Skeletal muscle cell (primary cell): Measurements from ENCODE around the gene TAS2R60.
"Not testable (repeated sequence)": the region's sequence is repeated elsewhere in the genome, so short reads cannot be mapped to it uniquely, and the experiment has no call there.

Source experiments
- DNase-seq: peaks from one replicate; pipeline ENCODE4 v3.0.0-alpha.2; 2010; ENCODE audit warnings: low read depth
- H3K4me3 ChIP-seq: 2 replicates; pipeline ENCODE4 v1.5.1; 2011; ENCODE audit warnings: low read depth, mild to moderate bottlenecking, control low read depth, low read length, moderate library complexity

Gene TAS2R60, protein sequence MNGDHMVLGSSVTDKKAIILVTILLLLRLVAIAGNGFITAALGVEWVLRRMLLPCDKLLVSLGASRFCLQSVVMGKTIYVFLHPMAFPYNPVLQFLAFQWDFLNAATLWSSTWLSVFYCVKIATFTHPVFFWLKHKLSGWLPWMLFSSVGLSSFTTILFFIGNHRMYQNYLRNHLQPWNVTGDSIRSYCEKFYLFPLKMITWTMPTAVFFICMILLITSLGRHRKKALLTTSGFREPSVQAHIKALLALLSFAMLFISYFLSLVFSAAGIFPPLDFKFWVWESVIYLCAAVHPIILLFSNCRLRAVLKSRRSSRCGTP

DNA sequence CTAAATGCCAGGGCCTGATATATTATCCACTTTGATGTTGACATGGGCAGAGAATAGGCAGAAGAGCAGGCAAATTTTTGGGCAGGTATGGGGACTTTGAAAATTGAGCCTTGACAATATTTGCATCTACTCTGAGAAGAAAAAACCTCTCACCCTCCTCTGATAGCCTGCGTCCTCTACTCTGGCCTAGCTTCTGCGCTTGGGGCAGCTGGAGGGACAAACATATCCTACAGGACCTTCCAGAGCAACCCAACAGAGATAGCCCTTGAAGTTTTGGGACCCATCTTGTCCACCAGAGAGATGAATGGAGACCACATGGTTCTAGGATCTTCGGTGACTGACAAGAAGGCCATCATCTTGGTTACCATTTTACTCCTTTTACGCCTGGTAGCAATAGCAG lies at the start of gene TAS2R60:
TSS of gene TAS2R60 (plus strand) at position 301 of the 400 bp plus-strand sequence. CDS start at position 301, 0 bp downstream.
- no peak within 1 kb of the TSS for H3K4me3 ChIP-seq
- no peak for DNase-seq

DNA sequence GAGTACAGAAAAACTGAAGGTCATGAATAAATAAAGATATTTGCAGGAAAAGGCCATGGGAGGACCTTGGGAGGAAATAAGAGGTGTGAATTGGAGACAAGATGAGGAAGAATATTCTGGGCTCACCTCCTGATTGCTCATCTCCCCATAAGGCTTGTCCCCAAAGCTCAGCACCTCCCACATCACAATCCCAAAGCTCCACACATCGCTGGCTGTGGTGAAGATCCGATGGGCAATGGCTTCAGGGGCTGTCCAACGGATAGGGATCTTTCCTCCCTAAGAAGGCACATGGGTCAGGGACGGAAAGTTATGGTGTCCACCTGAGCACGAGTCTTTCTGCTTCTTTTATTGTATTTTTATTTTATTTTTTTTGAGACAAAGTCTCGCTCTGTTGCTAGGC lies 49.2 kb upstream of the TAS2R60 start:
- no peak overlapping the region for H3K4me3 ChIP-seq
- no peak for DNase-seq

DNA sequence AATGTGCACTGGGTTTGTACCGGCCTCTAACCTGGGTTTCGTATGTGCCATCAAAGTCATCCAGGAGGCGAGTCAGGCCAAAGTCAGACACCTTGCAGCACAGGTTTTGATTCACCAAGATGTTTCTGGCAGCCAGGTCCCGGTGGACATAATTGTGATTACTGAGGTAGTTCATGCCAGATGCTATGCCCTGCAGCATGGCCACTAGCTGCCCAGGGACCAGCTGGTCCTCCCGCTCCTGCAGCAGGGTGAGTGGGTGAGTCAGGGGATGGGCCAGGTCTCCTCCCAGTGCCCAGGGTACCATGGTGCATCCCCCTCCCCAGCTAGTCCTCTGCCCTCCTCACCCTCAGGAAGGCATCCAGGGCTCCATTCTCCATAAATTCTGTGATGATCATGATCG lies 48.5 kb upstream of the TAS2R60 start:
- H3K4me3 ChIP-seq: no peak overlapping the region
- no peak for DNase-seq

DNA sequence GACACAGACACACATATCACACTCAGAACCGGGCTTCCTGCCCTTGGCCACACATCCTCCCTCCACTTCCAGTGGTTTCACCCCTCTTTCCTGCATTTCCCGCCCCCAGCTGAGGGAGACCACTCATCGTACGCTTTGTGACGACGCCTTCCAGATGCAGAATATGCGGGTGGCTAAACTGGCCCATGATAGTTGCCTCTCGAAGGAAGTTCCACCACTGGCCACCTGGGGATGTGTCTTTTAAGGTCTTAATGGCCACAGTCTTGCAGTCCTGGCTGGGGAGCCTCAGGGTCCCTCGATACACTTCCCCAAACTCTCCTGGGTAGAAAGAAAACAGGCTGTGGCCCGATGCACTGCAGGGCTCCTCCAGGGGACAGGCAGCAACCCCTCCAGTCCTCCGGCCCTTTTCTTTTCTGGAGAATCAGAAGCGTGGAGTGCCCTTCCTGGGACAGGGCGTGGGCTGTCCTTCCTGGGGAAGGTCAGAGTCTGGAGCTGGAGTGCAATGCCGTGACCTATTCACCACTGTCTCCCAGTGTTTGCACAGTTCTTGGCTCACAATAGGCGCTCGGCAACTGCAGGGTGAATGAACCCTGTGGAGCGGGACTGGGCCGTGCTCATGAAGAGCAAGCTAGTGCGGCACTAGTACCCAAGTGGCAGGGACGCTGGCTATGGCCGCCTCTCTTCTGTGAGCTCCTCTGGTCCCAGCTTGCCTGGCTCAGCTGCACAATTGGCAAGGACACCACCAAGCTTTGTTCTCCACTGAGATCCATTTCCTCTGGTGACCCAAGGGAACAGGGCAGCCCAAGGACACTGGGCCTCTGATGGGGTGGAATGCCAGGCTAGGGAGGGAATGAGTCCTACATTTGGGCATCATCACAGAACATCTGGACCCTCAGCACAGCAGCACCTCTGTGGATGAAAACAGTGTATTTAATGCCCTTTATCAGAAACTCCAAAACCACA lies 47.8 kb upstream of the TAS2R60 start:
- H3K4me3 ChIP-seq: no peak overlapping the region
- no peak for DNase-seq

DNA sequence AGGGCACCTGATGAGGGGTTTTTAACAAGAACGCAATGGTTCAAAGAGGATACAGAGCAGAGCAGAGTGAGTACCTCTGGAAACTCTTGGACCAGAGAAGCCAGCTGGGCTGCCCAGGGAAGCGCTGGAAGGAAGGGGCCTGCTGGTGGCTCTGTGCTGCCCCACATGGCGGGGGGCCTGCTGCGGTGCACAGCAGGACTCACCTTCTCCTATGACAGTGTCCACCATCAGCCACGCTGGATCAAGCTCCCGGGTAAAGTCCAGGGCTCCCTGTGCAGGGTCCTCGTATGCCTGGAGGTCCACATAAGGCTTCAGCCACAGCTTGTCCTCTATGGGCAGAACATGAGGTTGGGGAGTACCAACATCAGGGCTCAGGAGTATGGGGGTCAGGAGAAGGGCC lies 47.1 kb upstream of the TAS2R60 start:
- DNase-seq: no peak
- no peak overlapping the region for H3K4me3 ChIP-seq

DNA sequence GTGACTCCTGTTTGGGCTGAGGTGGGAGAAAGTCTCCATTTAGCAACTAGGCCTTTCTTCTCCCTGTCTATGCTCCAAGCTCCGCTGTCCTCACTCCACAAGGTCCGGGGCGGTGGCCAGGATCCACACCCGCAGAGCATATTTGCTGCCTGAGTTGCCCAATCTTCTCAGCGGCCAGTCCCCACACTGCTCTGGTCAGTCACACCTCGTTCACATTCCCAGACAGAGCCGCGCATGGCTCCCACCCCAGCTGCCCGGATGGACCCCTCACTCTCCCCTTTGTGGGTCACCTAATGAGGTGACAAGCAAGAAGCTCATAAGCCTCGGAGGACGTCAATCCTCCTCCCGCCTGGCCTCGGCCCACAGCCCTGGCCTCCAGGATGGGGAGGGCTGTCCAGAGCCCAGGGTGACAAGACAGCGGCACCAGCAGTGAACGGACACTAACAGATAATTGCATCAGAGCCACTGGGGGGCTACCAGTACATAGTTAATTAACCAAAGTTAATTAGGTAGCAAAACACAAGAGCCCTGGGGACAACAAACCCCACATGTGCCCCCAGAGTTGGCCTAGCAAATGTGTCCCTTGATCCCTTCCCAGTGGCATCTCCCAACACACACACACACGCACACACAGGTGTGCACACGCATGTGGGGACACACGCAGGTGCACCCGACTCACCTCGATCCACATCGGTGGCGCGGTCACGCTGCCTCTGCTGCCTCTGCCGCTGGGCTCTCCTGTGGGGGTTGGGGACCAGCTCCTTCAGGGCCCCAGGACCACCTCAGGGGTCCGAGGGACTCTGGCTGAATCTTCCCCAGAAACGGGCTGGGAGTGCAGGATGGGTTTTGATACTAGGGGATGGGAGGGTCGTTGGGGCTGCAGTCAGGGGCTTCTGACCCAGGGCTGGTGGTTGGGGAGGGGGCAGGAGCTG lies 46.4 kb upstream of the TAS2R60 start:
- no peak for DNase-seq
- no peak overlapping the region for H3K4me3 ChIP-seq

DNA sequence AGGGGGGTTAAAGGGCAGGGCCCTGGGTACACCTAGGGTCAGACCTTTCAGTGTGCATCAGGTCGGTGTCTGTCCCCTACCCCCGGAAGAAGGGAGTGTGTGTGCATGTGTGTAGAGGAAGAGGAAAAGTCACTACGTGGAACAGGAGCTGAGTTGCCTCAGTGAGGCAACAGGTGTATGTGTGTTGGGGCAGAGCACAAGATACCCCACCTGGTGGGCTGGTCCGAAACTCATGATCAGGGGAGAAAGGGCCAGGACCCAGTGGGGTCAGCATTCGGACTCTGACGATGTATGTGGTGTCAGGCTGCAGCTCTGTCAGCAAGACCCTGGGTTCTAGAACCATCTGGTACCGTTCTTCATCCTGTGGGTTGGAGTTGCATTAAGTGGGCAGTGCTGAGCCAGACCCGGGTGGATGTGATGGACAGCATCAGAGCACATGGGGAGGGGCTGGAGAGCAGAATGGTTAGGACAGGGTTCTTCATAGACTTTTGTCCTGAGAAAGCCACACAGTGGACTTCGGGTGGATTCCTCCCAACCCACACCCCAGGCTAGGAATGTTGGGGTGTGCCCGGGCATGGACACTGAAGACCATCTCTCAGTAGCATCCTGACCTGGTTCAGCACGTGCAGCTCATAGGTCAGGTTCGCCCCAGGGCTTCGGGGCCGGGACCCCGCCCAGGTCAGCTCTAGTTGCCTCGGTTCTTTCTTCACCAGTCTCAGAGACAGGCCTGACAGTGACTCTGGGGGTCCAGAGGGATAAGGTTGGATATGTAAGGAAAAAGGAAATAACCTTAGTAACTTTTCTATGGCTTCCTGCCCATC lies 45.3 kb upstream of the TAS2R60 start:
- H3K4me3 ChIP-seq: no peak overlapping the region
- no peak for DNase-seq

DNA sequence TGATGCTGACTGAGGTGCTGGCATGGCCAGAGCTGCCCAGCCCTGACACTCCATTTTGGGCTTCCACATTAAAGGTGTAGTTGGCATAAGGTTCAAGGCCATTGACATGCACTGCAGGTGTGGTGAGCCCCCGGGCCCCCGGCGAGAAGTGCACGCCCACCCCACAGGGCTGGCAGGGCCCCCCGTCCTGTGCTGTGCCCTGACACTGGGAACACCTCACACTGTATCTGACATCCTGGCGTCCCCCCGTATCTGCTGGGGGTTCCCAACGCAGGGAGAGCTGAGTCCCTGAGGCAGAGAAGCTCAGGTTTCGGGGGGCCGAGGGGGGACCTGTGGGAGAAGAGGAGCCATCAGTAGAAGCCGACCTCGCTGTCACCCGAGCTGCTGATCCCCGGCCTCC lies 44.6 kb upstream of the TAS2R60 start:
- no peak overlapping the region for H3K4me3 ChIP-seq
- no peak for DNase-seq

DNA sequence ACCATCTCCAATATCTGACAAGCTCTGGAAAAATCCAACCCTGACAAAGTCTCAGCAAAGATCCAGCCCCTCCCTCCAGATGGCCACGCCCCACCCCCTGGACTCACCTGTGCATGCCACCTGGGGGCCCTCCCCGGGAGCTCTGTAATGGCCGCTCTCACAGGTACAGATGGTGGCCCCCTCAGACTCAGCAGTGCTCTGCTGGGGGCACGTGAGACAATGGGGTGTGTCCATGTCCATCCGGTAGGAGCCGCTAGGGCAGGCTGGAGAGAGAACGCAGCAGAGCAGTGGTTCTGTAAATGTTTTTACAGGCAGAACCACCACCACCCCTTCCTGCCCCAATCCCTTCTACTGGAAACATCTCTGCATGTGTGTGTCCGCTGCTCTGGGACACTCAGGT lies 44.1 kb upstream of the TAS2R60 start:
- no peak for DNase-seq
- H3K4me3 ChIP-seq: no peak overlapping the region

DNA sequence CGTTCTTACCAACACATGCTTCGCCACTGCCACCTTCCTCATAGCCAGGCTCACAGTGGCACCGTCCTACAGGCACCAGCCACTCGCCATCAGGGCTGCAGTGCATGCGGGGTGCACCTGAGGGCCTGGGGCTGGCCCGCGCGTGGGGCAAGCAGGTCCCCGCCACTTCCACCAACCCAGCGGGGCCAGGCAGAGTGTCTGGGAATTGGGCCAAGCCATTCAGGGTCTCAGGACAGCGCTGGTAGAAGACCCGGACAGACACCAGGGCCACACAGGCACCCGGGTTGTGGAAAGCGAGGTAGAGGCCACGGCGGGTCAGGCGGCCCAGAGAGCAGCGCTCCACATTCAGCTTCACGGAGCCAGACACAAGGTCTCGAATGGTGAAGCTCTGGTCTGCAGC lies 43.6 kb upstream of the TAS2R60 start:
- DNase-seq: no peak
- no peak overlapping the region for H3K4me3 ChIP-seq

DNA sequence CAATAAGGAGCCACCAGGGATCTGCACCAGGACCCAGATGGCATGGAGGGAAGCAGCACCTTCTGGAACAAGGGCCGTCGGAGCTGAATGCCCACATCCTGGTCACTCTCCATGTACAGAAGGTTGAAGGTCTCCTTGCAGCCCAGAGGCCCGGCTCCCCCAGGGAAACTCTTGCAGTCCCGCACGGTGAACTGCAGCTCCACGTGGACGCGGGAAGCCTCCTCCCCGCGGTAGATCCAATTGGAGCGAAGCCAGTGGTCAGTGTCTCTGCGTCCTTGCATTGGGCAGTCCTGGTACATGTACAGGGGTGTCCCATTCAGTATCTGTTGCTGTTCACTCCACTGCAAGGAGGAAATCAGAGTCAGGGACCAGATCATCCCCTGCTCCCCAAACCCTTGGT lies 42.0 kb upstream of the TAS2R60 start:
- no peak for DNase-seq
- no peak overlapping the region for H3K4me3 ChIP-seq

DNA sequence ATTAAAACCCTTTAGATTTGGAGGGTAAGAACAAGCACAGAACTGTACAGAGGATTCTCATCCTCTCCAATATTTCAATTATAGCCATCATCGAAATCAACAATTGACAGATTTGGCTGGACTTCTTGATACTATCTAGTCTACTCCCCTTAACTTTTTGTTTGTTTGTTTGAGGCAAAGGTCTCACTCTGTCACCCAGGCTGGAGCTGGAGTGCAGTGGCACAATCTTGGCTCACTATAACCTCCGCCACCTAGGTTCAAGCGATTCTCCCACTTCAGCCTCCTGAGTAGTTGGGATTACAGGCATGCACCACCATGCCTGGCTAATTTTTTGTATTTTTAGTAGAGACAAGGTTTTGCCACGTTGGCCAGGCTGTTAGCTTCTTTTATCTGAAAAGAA lies 41.0 kb upstream of the TAS2R60 start:
- DNase-seq: not testable (repeated sequence)

DNA sequence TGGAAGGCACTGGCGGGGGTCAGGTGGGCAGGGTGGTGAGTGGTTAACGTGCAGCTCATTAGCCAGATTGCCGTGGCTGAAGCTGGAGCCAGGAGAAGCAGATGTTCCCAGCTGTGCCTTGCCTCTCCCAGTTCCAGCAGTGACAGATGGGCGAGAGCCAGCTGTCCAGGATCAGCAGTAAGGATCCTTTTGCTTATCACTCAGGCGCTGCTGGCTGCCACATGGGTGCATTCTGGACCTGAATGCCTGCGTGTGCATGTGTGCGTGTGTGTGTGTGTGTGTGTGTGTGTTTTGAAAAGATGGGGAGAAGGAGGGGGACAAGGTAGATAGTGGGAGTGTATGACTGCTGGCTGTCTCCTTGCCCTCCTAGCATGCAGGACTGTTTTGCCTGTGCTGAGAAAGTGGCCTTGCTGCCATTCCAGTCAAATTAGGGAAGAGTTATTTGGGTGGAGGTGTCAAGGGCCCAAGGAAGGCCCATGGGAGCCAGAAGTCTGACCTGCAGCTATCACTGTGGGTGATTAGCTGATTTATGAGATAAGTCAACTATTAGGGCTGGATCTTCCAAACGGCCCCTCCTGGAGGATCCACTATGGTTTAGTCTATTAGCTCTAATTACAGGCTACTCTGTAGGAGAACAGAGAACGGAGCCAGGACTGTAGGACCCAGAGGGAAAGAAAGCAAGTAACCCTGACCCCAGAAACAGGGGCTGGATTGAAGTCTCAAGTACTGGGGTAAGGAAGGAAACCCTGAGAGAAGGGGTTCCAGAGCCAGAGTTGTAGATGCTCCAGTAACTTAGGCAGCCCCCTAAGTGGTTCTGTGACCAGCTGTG lies 37.9 kb upstream of the TAS2R60 start:
- DNase-seq: no peak

More for the DNA sequence above, 41.0 kb upstream of the TAS2R60 start:
- not testable (repeated sequence) for H3K4me3 ChIP-seq

DNA sequence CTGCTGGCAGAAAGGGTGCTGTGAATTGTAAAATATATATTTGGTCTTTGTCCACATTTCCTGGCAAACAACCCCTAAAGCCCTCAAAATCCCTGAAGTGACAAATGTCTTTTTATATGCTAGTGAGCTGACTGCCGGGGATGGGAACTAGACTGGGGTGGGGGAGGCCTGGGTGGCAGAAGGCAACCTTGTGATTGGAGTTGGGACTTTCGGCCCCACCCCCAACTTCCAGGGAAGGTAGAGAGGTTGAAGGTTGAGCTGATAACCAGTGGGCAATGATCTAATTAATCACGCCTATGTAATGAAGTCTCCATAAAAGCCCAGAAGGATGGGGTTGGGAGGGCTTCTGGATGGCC lies 37.3 kb upstream of the TAS2R60 start:
- no peak overlapping the region for H3K4me3 ChIP-seq
- DNase-seq: no peak

More for the DNA sequence above, 37.9 kb upstream of the TAS2R60 start:
- H3K4me3 ChIP-seq: no peak overlapping the region

DNA sequence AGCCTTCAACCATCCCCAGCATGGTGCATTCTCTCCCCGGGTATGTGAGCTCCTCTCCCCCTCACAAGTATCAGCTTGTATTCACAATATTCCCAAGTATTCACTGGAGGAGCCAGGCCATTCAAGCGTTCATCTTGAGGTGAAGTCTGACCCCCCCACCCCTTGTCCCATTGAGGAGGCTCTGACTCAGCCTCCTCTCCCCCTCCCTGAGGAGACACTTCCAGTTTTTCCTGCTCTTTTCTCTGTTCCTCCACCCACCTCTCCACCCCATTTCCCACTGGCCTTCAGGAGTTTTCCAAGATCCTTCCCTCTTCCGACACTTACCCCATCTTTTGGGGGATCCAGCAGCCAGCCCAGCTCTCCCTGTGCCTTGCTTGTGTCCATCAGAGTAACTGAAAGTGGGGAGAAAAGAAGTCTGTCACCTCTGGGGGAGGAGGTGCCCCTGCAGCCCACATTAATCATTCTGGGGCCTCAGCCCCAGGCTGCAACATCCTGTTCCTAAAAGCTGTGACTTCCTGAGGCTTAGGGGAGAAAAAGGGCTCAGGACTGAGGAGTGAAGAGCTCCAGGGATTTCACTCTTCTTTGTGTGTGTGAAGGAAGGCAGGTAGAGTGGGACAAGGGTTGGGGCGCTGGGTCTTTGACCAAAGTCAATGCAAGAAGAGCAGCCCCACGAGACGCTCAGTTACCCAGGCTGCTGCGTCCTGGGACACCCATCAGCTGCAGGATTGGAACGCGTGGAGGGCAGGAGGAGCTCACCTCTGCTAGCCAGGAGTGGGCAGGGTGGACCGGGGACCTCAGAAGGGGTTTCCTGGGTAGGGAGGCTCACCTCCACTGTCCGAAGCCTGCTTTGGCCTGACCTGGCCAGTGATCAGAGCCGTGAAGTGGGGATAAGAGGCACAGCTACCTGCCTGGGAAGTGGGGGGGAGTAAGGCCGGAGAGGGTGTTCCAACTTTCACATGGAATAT lies 35.7 kb upstream of the TAS2R60 start:
- H3K4me3 ChIP-seq: no peak overlapping the region
- no peak for DNase-seq

DNA sequence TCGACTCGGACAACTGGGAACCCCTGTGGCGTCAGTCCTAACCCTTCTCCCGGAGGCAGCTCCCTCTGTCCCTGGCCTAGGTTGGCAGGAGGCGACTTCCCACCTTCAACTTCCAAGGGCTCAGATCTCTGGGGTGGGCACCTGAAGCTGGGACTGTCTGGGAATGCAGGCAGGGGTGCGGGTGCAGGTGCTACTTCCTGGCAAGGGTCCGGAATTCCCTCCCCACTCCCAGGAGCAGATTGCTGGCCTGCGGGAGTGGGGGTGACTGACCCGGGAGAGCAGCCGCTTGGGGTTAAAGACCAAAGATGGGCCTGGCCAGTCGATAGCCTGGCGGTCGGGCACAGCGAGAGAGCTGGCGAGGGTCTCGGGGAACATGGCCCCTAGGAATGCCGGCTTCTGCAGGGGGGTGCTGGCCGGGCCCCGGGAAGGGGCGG lies 35.0 kb upstream of the TAS2R60 start:
- no peak for DNase-seq
- H3K4me3 ChIP-seq: no peak overlapping the region
